ENCODE results near the gene HMCN1. TPM values are rescaled to one million over a fixed set of nuclear protein-coding genes. Genes with fewer than 3 reads are reported as not detected.
A peak's percentile ranks its signal among the peaks of the same experiment; 100 is the strongest.

Gene HMCN1
- total and polyA plus RNA-seq, 2 donors (not counting 1 experiment from before 2014, with no cell fraction given): 6.8 to 21.0 TPM

DNA sequence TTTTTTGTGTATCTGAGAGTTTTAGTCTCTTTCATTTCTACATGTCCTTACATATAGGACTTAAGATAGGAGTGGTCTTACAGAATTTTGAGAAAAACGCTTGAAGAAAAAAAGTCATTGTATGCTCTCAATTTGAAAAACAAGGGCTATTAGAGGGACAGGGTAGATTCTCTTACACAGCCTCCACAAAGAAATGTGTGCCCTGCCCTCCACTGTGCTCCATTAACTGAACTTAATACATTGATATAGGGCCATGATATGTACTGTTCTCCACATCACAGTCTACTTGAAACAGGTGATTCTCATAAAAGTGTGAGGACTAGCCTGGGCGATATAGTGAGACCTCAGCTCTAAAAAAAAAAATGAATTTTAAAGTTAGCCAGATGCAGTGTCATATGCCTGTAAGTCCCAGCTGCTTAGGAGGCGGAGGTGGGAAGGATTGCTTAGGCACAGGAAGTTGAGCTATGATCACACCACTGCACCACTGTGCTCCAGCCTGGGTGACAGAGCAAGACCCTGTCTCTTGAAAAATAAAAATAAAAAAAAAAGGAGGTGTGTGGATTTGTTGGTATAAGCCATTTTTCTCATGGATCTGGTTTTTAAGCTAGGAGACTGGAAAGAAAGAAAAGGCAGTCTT, 77.0 kb downstream of the HMCN1 start:
- no peaks in the 10 kb centered on the region for H3K79me2 ChIP-seq (ENCODE audit: control insufficient read depth, insufficient read depth, low read length)
- no peak overlapping the region for H2AFZ ChIP-seq (ENCODE audit: low read length)
- H3K4me2 ChIP-seq (ENCODE audit: extremely low read depth, insufficient read depth, low read length): no peak overlapping the region
- TF ChIP-seq CTCF (conservative IDR thresholded peaks at IDR 0.05 in 1 of 2, IDR thresholded peaks at IDR 0.05 in 1 of 2; ENCODE audit: low read depth in 1 of 2, low read length in 2 of 2): no peak
- no peak for TF ChIP-seq EZH2 (IDR thresholded peaks at IDR 0.05; ENCODE audit: low read length, missing control alignments)
- H3K27me3 ChIP-seq (ENCODE audit: control insufficient read depth, insufficient read depth, low read length): no peaks in the 10 kb centered on the region
- no peak overlapping the region for H3K9ac ChIP-seq (ENCODE audit: insufficient read depth, low read length)
- no peaks in the 10 kb centered on the region for H4K20me1 ChIP-seq (ENCODE audit: control insufficient read depth, extremely low read depth, insufficient read depth, low read length)
- H3K36me3 ChIP-seq (ENCODE audit: control insufficient read depth, insufficient read depth, low read length): no peaks in the 10 kb centered on the region
- DNase-seq (ENCODE audit: low read depth in 2 of 2): no peak
- no peaks in the 10 kb centered on the region for H3K4me1 ChIP-seq (ENCODE audit: control insufficient read depth, extremely low read depth, insufficient read depth, low read length)
- H3K27ac ChIP-seq (ENCODE audit: insufficient read depth, low read length): no peak overlapping the region
- H3K9me3 ChIP-seq (ENCODE audit: control insufficient read depth, insufficient read depth, low read depth, low read length): no peaks in the 10 kb centered on the region
- no peak overlapping the region for H3K4me3 ChIP-seq (replicated peaks in 1 of 4; ENCODE audit: control extremely low read depth in 1 of 4, insufficient read depth in 1 of 4, low read depth in 3 of 4, low read length in 4 of 4)

GRCh38 chr1:185812934-185813333, 78.7 kb downstream of the HMCN1 start:
- no peak for DNase-seq (ENCODE audit: low read depth in 2 of 2)
- Histone ChIP-seq H3K9me3 (ENCODE audit: control insufficient read depth, insufficient read depth, low read depth, low read length) (no peaks in the 10 kb centered on the region), H3K9ac (ENCODE audit: insufficient read depth, low read length) (no peak overlapping the region), H4K20me1 (ENCODE audit: control insufficient read depth, extremely low read depth, insufficient read depth, low read length) (no peaks in the 10 kb centered on the region), H3K4me1 (ENCODE audit: control insufficient read depth, extremely low read depth, insufficient read depth, low read length) (no peaks in the 10 kb centered on the region), H3K4me2 (ENCODE audit: extremely low read depth, insufficient read depth, low read length) (no peak overlapping the region), H3K27me3 (ENCODE audit: control insufficient read depth, insufficient read depth, low read length) (no peaks in the 10 kb centered on the region), H3K79me2 (ENCODE audit: control insufficient read depth, insufficient read depth, low read length) (no peaks in the 10 kb centered on the region), H3K4me3 (replicated peaks in 1 of 4; ENCODE audit: control extremely low read depth in 1 of 4, insufficient read depth in 1 of 4, low read depth in 3 of 4, low read length in 4 of 4) (no peak overlapping the region), H2AFZ (ENCODE audit: low read length) (no peak overlapping the region), H3K27ac (ENCODE audit: insufficient read depth, low read length) (no peak overlapping the region), H3K36me3 (ENCODE audit: control insufficient read depth, insufficient read depth, low read length) (no peaks in the 10 kb centered on the region)
- no peak for TF ChIP-seq CTCF (conservative IDR thresholded peaks at IDR 0.05 in 1 of 2, IDR thresholded peaks at IDR 0.05 in 1 of 2; ENCODE audit: low read depth in 1 of 2, low read length in 2 of 2)
- no peak for TF ChIP-seq EZH2 (IDR thresholded peaks at IDR 0.05; ENCODE audit: low read length, missing control alignments)

DNA sequence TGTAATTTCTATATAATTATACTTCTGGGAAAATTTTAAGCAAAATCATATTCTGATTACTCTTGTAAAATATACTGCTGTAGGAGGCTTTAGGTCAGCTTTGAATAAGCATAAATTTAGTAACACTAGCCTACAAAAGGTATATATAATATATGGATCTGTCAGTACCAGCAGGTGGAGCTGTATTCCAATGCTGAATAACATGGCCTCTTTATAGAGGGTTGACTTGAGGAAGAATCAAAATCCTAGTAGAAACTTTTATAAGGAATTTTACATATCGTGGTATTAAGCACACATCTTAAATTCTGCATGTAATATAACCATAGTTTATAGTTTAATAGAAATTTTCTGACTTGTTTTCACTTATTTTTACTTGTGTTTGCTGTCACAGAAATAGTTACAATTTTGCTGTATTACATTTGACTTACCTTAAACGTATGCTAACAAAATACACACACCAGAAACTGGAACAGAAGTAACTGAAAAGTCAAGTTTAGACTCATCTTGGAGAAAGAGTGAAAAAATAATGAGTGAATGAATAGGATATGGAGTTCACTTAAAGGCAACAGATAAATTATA, 79.3 kb downstream of the HMCN1 start:
- Histone ChIP-seq H3K4me2 (ENCODE audit: extremely low read depth, insufficient read depth, low read length) (no peak overlapping the region), H3K36me3 (ENCODE audit: control insufficient read depth, insufficient read depth, low read length) (no peaks in the 10 kb centered on the region), H3K4me3 (replicated peaks in 1 of 4; ENCODE audit: control extremely low read depth in 1 of 4, insufficient read depth in 1 of 4, low read depth in 3 of 4, low read length in 4 of 4) (no peak overlapping the region), H3K4me1 (ENCODE audit: control insufficient read depth, extremely low read depth, insufficient read depth, low read length) (no peaks in the 10 kb centered on the region), H3K79me2 (ENCODE audit: control insufficient read depth, insufficient read depth, low read length) (no peaks in the 10 kb centered on the region), H2AFZ (ENCODE audit: low read length) (no peak overlapping the region), H3K9me3 (ENCODE audit: control insufficient read depth, insufficient read depth, low read depth, low read length) (no peaks in the 10 kb centered on the region), H3K27me3 (ENCODE audit: control insufficient read depth, insufficient read depth, low read length) (no peaks in the 10 kb centered on the region), H3K9ac (ENCODE audit: insufficient read depth, low read length) (no peak overlapping the region), H3K27ac (ENCODE audit: insufficient read depth, low read length) (no peak overlapping the region), H4K20me1 (ENCODE audit: control insufficient read depth, extremely low read depth, insufficient read depth, low read length) (no peaks in the 10 kb centered on the region)
- TF ChIP-seq CTCF (conservative IDR thresholded peaks at IDR 0.05 in 1 of 2, IDR thresholded peaks at IDR 0.05 in 1 of 2; ENCODE audit: low read depth in 1 of 2, low read length in 2 of 2) (peak; percentile 39 to 65), EZH2 (IDR thresholded peaks at IDR 0.05; ENCODE audit: low read length, missing control alignments) (no peak)
- peak; percentile 56 to 79 for DNase-seq (ENCODE audit: low read depth in 2 of 2)
